Hematopoietic multipotent progenitor cell treated with erythropoietin and hydrocortisone succinate and interleukin-3 and kit ligand, for 8 days (in vitro differentiated cells): ENCODE results near the gene MYO1B.

ENCODE experiments used
- DNase-seq: peaks from one replicate; pipeline ENCODE4 v3.0.0-alpha.2; 2015

The MYO1B gene

DNA sequence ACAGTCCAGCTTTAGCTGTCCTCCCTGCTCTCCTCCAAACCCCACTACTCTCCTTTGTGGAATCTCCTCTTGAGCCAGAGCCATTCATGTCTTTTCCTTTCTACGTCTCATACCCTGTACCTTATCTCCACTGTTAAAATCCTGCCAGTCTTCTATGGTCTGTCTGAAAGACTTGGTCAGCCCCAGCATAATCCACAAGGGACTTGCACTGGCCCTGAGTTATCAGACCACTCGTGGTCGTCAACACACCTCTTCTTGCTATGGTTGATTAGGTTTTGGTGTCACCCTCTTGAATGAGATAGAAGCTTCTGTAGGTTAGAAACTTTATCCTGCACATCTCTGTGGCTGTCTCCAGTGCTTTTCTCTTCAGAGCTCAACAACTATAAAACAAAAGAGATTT, 56.8 kb downstream of the MYO1B start:
- DNase-seq = no peak

DNA sequence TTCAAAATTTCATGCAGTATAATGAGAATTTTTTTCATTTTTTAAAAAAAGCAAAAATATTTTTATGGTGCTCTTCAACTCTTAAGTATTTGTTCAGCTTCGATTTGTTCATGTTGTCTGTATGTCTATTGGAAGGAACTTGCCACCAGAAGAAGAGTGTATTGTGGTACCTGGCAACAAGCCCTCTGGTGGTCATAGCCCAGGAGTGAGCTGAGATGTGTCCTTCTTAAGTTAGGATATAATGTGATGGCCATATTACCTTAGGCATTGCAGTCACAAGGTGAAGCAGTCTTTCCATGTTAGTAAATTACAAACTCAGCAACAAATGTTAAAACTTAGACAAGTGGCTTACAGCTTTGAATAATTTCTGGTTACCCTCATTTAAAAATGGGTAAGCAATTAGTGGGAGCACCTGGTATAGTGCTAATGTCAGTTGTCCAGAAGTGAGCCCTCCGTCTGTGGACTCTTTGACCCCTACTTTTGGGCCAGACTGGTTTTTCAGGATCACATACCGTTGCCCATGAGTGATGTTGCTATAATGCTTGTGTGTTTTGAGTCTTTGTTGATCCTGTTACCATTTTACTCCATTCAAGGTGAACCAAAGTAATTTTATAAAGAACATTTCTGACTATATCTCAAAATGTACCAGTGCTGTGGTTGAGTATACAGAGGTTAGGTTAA, 57.4 kb downstream of the MYO1B start:
- DNase-seq = peak; percentile 17

DNA sequence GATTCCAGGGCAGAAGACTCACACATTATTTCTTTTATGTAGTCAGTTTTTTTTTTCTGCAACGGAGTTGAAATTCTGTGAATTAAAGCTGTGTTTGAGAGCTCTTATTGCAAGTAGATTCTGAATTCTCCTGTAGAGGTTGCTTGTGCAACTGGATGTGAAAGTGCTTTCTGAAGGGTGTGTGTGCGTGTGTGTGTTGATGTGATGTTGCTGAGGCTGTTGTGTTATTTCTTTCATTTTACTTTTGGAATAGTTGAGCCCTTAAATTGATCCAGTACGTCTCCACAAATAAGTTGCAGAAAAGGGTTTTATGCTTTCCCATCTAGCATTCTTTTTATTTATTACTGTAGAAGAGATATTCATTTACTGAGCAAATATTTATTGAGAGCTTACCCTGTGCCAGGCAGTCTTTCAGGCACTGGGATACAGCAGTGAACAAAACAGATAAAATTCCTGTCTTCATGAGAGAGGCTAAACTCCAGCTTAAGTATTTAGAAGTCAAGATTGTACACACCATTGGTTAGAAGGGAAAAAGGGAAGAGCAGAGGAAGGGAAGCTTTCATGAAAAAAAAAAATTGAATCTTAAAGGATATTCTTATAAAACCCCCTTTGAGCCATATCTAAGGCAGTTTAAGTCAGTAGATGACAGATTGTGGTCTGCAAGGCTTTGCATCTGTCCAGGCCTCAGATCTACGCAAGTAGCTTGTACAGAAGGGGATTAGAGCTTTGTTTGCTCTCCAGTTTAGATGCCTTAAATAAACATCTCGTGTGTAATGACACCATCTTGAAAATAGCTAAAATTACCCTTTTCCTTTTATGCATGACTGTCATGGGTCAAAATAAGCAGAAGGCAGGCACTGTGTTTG, 58.2 kb downstream of the MYO1B start:
- no peak for DNase-seq

DNA sequence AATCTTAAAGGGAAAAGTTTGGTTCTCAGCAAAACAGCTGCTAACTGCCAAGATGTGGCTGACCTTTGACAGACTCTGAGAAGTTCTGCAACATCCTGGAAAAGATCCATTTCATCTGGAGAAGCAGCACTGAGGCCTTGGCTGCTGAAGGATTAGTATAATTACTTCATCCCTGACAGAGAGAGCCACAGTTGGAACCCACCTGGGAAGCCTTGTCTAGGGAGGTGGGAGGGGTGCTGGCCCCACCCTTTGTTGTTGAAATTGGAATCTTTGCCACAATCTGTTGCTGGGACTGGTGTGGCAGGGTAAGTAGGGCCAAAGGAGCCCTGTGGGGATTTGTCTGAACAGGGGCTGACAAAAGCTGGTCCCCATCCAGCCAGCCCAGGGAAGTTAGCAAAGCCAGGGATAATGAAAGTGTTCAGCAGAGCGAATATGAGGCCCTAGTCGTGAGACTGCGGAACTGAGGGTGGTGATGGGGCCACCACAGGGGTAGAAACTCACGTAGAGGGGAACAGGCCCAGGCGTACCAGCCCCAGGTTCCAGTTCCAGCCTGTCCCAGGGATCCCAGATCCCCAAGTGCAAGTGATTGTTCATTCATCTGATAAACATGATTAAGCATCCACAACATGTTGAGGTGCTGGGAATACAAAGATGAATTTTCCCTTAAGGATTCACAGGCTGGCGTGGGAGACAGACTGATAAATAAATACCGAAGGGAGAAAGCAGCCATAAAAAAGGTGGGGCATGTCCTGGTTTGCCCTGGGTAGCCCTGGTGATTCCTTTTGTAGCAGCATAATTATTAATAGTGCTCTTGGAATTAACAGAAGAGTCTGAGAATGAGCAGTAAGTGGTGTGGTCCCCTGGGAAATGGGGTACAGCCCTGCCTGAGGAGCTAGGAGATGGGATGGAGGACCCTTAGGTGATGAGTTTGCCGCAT, 60.0 kb downstream of the MYO1B start:
- DNase-seq = no peak

DNA sequence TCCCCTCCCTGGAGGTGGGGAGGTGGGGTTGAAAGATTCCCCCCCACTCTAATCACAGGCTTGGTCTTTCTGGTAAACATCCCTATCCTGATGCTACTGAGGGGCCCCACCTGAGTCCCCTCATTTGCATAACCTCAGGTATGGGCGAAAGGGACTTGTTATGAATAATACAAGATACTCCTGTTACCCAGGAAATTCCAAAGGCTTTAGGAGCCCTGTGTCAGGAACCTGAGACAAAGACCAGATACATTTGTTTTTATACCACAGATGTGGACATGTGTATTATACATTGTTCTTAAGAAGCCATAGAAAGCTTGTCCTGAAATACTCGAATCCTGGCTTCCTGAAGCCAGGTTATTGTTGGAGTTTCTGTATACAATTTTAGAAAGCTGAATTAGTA, 62.8 kb downstream of the MYO1B start:
- DNase-seq = no peak

DNA sequence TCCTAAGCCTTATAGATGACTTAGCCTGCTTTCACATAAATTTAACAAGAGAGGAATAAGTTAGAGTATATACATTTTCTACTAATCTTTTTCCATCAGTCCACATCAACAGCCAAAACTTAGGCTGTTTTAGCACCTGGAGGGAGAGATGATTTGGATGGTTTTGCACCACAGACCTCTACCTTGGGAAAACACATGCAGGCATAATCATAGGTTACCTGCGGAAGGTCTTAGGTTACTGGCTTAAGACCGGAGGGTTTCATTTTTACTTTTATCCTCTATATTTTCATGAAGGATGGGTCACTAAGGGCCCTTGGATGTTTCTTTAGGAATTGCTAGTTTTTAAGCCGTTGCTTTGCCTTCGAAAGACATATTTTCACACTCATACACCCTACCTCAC, 66.0 kb downstream of the MYO1B start:
- no peak for DNase-seq

DNA sequence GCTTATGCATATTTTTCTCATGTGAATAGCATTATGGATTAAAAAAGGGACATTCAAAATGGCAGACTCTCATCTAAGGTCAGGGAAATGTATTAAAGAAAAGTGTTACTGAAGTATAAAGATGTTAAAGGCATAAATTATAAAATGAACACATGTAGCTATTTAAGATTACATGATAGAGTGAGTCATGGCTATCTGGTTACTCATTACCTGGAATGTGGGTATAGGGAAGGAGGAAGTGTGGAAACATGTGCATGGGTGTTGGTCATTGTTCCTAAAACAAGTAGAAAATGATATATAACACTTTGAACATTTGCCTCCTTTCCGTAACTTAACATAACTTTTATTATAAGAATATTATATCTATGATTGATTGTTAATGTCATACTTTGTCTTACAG, 66.4 kb downstream of the MYO1B start:
- DNase-seq = no peak

DNA sequence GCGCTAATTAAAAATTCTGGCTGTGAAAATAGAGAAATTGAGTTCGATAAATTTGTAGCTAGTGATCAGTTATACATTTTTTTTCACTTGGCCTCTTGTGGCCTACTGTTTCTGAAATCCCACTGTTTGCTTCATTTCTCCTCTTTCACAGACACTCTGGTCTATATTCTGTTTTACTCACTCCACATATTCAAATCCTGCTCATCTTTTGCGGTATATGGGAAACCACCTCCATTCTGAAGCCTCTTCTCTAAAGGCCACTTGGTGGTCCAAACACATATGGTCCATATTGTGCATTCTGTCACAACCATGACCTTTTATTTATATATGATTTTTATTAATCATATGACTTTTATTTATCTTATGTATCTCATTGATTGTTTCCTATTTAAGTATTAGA, 67.0 kb downstream of the MYO1B start:
- no peak for DNase-seq

DNA sequence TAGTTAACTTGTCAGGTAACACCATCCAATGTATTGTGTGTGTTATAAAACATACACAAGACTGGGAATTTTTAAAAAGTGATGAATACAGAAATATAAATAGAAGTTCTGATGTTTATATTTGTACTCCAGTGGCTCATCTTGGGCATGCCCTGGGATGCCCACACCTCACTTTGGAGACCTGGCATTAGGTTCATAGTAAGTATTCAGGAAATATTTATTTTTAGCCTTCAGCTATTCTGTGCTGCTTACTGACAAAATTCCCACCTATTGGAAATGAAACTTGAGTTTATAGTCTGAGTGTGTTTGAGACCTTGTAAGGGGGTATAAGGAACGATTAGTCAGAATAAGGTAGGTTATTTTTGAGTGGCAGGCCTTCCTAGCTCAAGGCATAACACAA, 67.5 kb downstream of the MYO1B start:
- DNase-seq = no peak

DNA sequence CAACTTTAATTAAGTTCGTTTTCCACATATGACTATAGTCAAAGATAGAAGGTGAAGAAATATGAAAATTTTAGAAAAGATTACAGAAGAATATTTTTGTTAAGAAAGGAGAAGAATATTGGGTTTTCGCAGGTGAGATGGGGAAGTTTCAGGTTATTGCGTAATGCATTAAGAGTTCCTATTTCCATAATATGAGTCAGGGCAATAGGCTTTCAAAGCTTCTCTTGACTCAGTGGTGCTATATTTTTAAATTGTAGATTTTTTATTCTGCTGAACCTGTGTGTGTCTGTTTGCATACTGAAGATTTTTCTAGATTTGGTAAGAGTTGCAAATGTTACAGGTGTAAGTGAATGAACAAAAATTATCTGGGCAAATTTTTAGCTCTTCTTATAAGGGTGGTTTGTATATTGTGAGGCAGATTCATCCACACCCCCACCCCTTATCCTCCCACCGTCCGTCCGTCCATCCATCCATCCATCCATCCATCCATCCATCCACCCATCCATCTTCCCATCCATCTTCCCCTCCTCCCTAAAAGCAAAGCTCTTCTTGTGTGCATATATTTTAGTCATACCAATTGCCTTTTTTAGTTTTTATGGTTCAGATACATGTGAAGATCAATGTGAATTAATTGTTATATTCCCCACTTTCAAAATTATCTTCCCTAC, 69.6 kb downstream of the MYO1B start:
- no peak for DNase-seq

DNA sequence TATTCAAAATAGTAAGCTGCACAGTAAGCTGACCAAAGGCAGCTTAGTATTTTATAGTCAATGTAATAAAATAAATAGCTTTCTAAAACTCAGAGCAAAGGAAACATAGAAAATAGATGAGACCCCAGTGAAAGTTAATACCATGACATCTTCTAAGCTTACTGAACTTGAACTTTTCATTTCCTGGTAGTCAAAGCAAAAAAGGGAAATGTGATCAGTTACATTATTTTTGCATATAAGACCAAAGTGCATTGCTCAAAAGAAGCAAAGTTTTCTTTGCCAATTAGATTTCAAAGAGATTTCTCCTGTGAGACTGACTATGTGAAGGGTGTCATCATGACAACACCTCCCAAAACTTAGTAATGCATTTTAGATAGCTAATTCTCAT, 70.2 kb downstream of the MYO1B start:
- no peak for DNase-seq

DNA sequence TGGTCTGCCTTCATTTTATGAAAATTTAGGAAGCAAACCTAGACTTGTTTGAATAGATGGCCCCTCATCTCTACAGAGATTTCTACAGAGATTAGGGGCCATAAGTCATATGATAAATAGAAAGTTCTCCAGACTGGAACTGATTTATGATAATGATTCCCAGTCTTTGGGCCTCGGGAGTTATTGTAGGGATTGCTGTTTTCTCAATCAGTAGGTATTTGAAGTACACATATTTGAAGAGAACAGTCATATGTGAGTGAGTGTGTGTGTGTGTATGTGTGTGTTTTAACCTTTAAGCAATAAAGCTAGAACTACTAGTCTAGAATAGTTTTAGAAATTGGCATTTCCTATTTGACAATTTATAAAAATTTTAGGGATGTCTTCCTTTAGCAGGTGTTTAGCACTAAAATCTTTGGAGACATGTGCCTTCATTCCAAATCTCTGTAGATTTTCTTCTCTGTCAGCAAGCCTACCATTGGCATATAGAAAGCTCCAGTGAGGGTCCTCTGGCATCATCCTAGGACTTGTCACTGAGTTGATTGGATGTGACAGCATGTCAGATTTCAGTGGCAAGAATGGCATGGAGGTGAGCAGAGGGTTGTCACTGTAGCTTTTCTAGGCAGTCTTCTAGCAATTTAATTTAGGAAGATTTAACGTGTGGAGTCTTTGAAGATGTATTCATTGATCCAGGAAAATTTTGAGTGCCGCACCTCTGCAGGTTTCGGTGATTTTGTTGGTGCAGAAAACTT, 71.2 kb downstream of the MYO1B start:
- DNase-seq = no peak

DNA sequence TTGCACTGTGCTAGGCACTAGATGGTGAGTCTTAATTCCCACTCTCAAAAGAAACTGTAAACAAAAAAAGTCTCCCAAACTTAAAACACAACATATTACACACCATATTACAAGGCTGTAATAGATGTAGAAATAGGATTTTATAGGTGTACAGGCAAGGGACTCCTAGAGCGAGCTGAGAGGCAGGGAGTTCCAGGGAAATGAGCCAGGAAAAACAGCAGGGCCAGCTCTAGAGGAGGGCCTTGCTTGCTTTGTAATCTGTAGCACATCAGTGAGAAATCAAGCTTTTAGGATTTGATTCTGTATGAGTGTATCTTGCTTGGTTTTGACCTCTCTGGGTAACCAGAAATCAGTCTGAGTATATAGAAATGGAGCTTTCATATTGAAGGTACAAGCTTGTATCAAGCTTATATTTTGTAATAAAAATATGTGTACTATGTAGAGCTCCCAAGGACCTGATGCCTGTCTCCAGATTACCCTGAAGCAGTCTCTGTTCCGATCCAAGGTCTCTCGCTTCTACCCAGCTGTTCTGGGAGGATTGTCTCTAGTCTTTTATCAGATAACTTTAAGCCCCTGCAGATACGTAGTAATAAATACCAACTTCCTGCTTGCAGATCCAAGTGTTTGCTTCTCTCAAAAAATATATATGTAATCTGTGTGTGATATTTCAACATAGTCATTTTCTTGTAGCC, 73.0 kb downstream of the MYO1B start:
- no peak for DNase-seq

DNA sequence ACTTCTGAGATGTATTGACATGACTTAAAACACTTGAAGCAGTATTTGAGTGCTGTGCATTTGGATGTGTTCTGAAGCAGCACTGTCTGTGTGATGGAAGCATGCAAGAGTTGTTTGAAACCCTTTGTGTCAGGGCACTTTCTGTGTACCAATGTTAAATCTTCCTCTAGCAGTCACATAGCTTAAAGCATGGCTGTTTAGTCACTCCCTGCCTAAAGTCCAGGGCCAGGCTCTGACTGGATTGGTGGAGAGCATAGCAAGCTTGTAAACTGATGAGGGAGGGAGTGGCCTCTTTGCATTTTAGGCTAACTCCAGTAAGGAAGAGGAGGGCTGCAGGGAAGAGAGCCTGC, 73.5 kb downstream of the MYO1B start:
- no peak for DNase-seq

DNA sequence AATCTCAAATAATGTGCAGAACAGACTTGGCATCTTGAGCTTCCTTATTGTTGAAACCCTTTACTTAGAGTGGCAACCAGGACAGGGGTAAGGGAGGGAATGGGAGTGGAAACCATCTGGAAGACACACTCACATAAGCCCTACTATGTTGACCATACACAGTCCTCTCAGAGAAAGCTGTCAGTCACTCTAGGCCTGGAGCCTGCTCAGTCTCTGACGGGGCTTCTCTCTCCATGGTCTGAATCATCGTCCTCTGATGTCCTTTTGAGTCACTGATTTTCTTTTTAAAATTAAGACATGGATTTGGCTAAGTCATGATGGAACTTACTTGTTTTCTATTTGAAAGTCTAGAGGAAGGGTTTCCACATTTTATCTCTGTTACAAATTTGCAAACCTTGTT, 74.0 kb downstream of the MYO1B start:
- no peak for DNase-seq

DNA sequence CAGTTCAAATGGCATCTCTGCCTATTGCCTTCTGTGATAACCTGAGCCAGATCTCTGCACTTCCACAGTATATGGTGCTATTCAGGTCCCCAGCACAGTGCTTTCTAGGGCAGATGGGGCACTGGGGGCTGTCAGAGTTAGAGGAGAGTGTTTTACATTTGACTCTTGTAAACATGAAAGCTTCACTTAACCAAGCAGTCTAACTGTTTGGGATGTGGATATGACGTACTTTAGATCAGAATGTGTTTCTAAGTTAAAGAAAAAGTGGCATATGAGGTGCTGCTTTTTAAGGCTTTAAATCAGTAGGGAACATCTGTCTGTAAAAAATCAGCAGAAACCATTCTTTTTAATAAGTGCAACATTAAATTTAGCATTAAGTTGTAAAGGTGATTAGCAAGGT, 75.7 kb downstream of the MYO1B start:
- DNase-seq = no peak

DNA sequence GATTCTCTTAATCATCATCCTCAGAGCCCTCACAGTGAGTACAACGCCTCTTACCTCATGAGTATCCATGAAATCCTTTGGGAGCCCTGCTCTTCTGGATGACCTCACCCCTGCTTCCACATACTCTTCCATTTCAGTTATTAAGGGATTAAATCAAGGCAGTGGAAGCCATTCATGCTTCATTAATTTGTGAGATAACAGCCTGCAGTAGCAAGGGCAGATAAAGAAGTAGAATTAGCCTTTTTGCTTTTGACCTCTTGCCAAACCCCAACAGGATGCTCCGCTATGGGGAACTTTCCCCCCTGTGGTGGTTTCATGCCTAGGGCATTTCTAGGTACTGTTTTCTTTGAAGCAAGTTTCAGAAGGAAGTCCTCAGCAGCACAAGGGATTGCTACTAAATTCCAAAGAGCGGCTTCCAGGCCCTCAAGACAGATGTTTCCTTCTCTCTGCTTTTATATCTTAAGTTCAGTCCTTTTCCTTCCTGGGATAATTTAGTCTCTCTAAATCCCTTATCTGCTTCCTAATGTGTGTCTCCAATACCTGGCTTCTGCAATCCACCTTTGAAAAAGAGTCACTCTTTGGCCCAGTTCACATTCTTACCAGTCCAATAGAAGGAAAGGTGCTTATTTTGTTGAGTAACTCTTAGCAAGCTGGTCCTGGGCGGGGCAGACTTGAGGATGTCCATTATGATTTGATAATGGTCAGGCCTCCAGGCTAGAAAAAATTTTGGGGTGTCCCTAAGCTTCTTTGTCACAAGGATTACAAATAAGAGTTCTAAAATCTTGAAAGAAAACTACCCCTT, 76.9 kb downstream of the MYO1B start:
- peak; percentile 9 for DNase-seq

DNA sequence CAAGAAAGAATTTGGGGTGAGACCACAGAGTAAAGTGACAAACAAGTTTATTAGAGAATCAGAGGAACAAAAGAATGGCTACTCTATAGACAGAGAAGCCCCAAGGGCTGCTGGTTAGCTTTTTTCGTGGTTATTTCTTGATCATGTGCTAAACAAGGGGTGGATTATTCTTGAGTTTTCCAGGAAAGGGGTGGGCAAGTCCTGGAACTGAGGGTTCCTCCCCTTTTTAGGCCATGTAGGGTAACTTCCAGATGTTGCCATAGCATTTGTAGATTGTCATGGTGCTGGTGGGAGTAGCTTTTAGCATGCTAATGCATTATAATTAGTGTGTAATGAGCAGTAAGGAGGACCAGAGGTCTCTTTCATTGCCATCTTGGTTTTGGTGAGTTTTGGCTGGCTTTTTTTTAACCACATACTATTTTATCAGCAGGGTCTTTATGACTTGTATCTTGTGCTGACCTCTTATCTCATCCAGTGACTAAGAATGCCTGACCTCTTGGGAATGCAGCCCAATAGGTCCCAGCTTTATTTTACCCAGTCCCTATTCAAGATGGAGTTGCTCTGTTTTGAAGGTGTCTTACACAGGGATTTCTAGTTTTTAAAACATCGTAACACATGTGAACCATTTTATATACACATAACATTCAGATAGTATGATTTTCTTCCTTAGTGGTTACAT, 77.8 kb downstream of the MYO1B start:
- peak; percentile 19 for DNase-seq

DNA sequence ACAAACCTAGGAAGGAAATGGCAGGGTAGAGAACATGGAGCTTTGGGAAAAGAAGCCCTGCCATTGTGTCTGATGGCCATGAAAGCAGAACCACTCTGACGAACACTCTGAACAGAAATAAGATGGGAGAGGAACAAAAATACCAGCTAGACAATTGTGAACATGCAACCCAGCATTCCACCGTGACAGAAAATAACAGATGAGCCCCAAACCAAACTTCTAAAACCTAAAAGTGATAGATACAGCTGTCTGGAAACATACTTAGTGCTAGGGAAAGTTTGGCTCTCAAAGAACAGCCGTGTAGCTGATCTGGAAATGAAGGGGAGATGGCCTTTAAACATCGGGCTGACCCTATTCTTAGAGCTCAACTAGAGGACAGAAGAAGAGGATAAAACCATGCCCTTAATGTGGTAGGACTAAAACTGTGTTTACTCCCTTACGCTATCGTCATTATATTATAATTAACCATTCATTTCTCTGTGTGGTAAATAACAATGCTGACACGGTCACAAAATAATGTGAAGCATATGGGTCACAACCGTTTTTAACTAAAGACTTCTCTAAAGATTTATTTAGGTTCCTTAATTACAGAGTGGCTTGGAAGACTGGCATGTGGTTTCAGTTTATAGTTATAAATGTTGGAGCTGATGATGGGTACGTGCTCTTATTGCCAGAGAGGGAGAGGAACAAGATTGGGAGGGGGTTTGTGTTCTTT, 80.6 kb downstream of the MYO1B start:
- no peak for DNase-seq
